CD1c-positive myeloid dendritic cell (primary cell): ENCODE data around the gene OR10A7.
A peak's percentile ranks its signal among the peaks of the same experiment; 100 is the strongest.
"Not testable (repeated sequence)": the region's sequence is repeated elsewhere in the genome, so short reads cannot be mapped to it uniquely, and the experiment has no call there.

Source experiments
- DNase-seq: peaks from one replicate; pipeline ENCODE4 v3.0.0-alpha.2; 2016; ENCODE audit errors: extremely low spot score

OR10A7 gene, protein sequence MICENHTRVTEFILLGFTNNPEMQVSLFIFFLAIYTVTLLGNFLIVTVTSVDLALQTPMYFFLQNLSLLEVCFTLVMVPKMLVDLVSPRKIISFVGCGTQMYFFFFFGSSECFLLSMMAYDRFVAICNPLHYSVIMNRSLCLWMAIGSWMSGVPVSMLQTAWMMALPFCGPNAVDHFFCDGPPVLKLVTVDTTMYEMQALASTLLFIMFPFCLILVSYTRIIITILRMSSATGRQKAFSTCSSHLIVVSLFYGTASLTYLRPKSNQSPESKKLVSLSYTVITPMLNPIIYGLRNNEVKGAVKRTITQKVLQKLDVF

DNA sequence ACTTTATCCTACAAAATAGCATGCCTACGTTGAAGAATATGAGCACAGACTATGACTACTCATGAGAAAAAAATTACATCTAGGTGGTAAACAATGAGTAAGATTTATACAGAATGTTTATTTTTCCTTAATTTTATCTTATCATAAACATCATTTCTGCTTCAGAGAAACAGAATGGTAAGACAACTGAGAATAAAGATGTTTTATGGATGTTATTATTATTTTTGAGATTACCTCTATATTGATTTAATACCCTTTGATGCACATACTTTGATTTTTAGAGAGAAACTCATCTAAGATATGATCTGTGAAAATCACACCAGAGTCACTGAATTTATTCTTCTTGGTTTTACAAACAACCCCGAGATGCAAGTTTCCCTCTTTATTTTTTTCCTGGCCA is at the start of gene OR10A7:
Gene OR10A7 (plus strand): TSS at position 301 of the 400 bp plus-strand sequence. CDS start 0 bp downstream, at position 301.
- no peak for DNase-seq

DNA sequence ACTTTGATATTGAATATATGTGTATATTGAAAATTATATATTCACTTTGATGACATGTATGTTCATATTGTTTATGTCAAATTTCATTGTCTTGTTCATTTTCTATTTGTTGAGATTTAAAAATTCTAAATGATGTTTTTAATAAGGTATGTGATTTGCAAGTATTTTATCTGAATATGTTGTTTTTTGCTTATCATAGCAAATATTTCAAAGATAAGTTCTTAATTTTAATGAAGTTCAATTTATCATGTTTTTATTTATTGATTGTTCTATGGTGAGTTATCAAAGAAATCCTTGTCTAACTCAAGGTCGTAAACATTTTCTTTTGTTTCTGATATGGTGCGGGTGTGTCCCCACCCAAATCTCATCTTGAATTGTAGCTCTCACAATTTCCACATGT is 49.4 kb upstream of the OR10A7 start:
- no peak for DNase-seq

DNA sequence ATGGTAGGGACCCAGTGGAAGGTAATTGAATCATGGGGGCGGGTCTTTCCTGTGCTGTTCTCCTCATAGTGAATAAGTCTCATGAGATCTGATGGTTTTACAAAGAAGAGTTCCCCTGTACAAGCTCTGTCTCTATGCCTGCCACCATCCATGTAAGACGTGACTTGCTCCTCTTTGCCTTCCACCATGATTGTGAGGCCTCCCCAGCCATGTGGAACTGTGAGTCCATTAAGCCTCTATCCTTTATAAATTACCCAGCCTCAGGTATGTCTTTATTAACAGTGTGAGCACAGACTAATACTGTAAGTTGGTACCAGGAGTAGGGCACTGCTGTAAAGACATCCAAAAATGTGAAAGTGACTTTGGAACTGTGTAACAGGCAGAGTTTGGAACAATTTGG is 49.0 kb upstream of the OR10A7 start:
- not testable (repeated sequence) for DNase-seq

DNA sequence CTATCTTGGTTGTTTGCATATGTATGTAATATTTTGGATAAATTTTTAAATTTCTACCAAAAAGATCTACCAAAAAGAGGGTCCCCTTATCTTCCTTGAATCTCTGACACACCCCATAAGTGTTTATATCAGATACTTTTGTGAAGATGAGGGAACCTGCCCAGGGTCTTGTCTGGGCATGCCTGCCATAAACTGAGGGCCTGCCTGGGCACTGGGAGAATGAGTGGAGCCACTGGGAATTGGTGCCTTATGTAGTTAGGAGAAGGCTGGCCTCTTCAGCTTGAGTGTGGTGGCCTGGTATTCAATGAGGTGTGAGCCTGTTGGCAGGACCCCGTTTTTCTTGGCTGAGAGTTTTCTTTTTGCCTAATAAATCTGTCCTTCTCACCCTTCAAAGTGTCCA is 48.1 kb upstream of the OR10A7 start:
- DNase-seq: no peak

GRCh38 chr12:55173456-55173855 is 47.4 kb upstream of the OR10A7 start:
- no peak for DNase-seq

GRCh38 chr12:55188573-55188972 is 32.3 kb upstream of the OR10A7 start:
- DNase-seq: no peak

DNA sequence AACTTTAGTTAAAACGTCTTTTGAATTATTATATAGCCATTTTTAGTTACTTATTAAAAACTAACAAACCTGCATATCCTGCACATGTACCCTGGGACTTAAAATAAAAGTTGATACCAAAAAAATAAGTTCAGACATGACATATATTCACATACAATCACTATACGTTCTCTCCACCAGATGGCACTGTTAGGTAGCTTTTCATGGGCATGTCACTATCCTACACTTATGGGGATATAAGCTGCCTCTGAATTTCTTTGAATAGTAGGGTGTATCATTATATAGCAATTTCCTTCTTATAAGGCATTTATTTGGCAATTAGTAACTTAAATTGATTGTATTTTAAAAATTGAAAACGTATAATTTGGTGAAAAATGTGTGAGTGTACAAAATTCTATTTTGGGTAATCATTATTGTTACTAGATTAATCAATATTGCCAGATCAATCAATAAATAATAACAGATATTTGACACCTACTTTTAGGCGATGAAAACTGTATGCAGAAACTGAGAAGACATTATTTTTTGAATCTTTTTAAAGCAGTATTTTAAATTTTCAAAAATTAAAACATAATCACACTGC is 31.8 kb upstream of the OR10A7 start:
- DNase-seq: peak; percentile 85

DNA sequence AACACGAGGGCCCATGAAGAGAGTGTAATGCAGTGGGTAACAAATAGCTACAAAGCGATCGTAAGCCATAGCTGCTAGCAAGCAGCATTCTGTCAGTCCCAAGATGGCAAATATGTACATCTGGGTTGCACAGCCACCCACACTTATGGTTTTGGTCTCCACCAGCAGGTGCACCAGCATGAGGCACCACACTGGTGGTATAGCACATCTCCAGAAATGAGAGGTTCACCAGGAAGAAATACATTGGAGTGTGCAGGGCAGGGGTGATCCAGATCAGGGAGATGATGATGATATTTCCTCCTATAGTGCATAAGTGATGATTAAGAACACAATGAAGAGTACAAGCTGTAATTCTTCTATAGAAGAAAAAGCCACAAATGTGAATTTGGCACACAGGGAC is 26.4 kb upstream of the OR10A7 start:
- no peak for DNase-seq

DNA sequence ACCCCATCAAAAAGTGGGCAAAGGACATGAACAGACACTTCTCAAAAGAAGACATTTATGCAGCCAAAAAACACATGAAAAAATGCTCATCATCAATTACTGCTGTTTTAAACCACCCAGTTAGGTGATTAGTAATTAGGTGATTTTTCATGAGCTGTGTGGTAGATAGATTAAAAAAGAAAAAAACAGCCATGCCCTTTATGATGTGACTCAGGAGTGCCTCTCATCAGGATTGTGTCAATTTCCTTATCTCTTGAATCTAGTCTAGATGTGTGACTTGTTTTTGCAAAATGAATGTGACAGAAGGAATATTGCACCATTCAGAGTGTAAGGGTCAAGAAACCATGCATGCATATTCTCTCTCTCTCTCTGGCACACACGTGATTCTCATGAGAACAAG is 5.7 kb downstream of the OR10A7 start:
- no peak for DNase-seq

- DNase-seq: no peak
Observed at GRCh38 chr12:55227643-55228042, 6.8 kb downstream of the OR10A7 start.

- no peak for DNase-seq
Observed at GRCh38 chr12:55244309-55244708, 23.5 kb downstream of the OR10A7 start, which contains the start of gene OR6C74. Gene OR6C74 (plus strand): TSS chr12:55244609. CDS start chr12:55247288, 2,679 bp downstream.

- no peak for DNase-seq
Observed at GRCh38 chr12:55246159-55246558, 25.3 kb downstream of the OR10A7 start.

GRCh38 chr12:55250944-55251343 is 30.1 kb downstream of the OR10A7 start:
- DNase-seq: no peak

DNA sequence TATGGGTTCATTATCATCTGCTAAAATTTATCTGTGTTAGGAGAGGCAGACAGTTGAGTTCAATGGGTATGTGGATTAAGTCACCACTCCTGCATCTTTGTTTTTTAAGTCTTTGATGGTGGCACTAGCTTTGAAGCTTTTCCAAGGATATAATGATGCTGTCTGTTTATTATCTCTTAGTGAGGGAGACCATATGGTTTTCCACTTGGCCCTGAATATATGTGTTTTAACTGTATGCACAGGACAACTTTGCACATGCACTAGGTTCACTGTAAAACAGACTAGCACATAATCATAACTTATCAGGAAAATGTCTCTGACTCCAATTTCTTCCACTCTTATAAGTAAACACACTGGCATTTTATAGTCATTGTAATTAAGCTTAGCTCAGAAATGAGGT is 32.5 kb downstream of the OR10A7 start:
- no peak for DNase-seq

DNA sequence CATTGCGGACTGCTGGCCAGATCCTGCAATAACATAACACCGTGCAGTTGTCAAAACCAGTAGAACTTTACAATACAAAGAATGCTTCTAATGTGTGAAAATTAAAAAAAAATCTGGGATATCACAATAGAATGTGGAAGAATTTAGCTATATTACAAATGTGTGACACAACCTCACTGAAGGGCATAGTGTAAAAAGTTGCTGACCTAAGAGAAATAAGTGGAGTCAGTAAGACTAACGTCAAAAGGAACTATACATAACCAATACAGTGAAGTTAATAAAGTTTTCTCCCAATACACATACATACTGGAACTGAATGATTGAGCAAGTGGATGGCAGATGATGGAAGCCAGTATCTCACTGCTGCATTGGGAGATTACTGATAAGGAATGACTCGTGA is 36.0 kb downstream of the OR10A7 start:
- DNase-seq: no peak

DNA sequence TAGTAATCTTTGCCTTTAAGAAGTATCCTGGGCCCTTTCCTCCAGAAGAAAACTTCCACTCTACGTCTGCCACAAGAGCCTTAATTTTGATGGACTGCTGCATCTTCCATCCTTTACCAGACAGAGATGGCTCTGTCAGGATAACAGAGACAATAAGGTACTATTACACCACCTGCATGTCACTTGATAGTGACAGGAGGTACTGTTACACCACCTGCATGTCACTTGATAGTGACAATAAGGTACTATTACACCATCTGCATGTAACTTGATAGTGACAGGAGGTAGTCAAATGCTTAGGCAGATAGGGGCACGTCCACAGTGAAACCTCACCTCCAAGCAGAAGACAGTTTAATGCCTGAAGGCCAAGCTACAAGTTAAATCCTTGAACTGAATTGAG is 37.5 kb downstream of the OR10A7 start:
- no peak for DNase-seq
